Measurements from ENCODE around the gene PGM5.
"Not testable (repeated sequence)": the region's sequence is repeated elsewhere in the genome, so short reads cannot be mapped to it uniquely, and the experiment has no call there.

- TF ChIP-seq MAFK (IDR thresholded peaks at IDR 0.05; ENCODE audit: low read depth, low read length); CTCF (IDR thresholded peaks at IDR 0.05; ENCODE audit: control extremely low read depth in 1 of 3, insufficient read depth in 1 of 3, low read depth in 1 of 3, low read length in 3 of 3); POLR2AphosphoS5 (IDR thresholded peaks at IDR 0.05; ENCODE audit: low read depth, low read length): not testable (repeated sequence)
Measured at GRCh38 chr9:68411865-68412264, 55.5 kb downstream of the PGM5 start.
